Measurements from ENCODE around the gene CCBE1. TPM values are rescaled to one million over a fixed set of nuclear protein-coding genes. Genes with fewer than 3 reads are reported as not detected.
"Not testable (repeated sequence)": the region's sequence is repeated elsewhere in the genome, so short reads cannot be mapped to it uniquely, and the experiment has no call there.

Gene CCBE1
- total and polyA plus RNA-seq, 2 donors = 0.33 to 0.62 TPM

DNA sequence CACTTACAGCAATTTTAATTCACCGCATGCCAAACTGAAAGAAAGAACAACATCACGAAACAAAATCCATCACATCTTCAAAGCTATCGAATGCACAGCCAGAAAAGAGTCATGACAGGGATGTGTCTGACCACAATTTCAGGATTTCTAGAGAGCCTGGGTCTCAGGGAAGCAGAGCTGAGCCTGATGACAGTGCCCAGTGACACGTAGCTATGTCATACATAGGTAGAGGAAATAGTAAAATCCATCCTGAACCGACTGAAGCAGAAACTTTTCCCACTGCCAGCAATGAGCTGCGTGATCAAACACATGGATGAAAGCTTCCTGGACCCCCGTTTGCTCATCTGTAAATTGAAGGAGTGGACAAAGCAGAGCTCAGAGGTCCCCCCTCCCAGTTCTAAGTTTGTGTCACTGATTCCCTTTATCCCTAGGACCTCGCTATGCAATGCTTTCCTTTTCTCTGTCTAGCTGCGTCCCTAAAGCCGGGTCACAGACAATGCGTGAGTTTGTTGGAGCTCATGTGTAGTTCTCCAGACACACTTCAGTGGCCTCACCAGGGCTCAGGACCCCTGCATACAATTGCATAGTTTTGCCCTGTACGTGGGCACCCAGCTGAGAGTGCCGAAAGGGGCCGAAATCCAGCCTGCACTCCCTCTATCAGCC is 37.6 kb downstream of the CCBE1 start:
- Histone ChIP-seq H3K27ac (ENCODE audit: low read depth in 1 of 2, low read length in 1 of 2) (no peak overlapping the region), H3K4me3 (ENCODE audit: low read length in 2 of 2) (no peak overlapping the region), H3K4me1 (ENCODE audit: control insufficient read depth in 2 of 2, insufficient read depth in 2 of 2, low read length in 2 of 2) (no peaks in the 10 kb centered on the region), H3K9me3 (ENCODE audit: control insufficient read depth in 2 of 2, insufficient read depth in 1 of 2, low read length in 1 of 2) (no peaks in the 10 kb centered on the region), H3K36me3 (ENCODE audit: control insufficient read depth in 2 of 2, insufficient read depth in 2 of 2, low read length in 1 of 2) (no peaks in the 10 kb centered on the region), H3K27me3 (ENCODE audit: control insufficient read depth in 2 of 2, insufficient read depth in 1 of 2, low read length in 1 of 2) (peaks cover 0 to 5% of the 10 kb centered on the region in 2 donors)
- DNase-seq (ENCODE audit: low read depth in 6 of 9, low spot score in 9 of 9) = no peak
- WGBS = 87% methylated on average over 14 of the region's 14 CpGs

DNA sequence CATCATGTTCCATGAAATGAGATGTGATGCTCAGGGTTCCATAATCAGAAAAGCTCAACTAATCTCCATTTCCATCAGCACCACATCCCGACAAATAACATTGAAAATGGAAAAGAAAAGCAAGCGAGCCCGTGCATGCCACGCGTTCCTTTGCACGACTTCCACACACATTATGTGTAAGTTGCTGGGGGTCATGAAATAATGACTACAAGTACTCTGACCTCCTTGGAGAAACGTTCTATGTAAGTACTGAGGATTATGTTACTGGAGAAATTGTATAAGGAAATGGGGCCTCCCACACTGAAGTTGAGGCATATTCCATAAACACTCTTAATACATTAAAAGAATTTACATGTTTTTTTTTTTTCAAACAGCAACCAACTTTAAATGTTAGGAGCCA is 38.3 kb downstream of the CCBE1 start:
- Histone ChIP-seq H3K27ac (ENCODE audit: low read depth in 1 of 2, low read length in 1 of 2) (no peak overlapping the region), H3K4me1 (ENCODE audit: control insufficient read depth in 2 of 2, insufficient read depth in 2 of 2, low read length in 2 of 2) (no peaks in the 10 kb centered on the region), H3K9me3 (ENCODE audit: control insufficient read depth in 2 of 2, insufficient read depth in 1 of 2, low read length in 1 of 2) (no peaks in the 10 kb centered on the region), H3K27me3 (ENCODE audit: control insufficient read depth in 2 of 2, insufficient read depth in 1 of 2, low read length in 1 of 2) (peaks cover 0 to 5% of the 10 kb centered on the region in 2 donors), H3K36me3 (ENCODE audit: control insufficient read depth in 2 of 2, insufficient read depth in 2 of 2, low read length in 1 of 2) (no peaks in the 10 kb centered on the region), H3K4me3 (ENCODE audit: low read length in 2 of 2) (no peak overlapping the region)
- no peak for DNase-seq (ENCODE audit: low read depth in 6 of 9, low spot score in 9 of 9)
- 92% methylated on average over 7 of the region's 7 CpGs for WGBS

DNA sequence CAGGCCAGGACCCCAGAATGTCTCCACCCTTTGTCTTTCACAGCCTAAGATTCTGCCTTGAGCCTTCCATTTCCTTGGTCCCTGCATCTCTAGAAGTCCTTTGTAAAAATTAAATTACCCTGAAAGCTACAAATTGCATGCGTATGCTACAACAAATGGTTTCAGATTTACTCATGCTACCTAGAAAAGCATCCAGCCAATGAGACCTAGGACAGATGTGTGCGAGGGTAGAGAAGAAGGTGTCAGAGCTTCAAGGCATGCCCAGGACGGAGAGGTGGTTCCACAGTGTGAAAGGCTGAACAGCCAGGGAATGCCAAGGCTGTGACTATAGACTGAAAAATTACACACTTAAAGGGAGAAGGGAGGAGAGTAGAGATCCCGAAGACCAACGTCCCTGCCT is 40.2 kb downstream of the CCBE1 start:
- Histone ChIP-seq H3K27me3 (ENCODE audit: control insufficient read depth in 2 of 2, insufficient read depth in 1 of 2, low read length in 1 of 2) (peaks cover 0 to 5% of the 10 kb centered on the region in 2 donors), H3K27ac (ENCODE audit: low read depth in 1 of 2, low read length in 1 of 2) (no peak overlapping the region), H3K9me3 (ENCODE audit: control insufficient read depth in 2 of 2, insufficient read depth in 1 of 2, low read length in 1 of 2) (no peaks in the 10 kb centered on the region), H3K4me3 (ENCODE audit: low read length in 2 of 2) (no peak overlapping the region), H3K36me3 (ENCODE audit: control insufficient read depth in 2 of 2, insufficient read depth in 2 of 2, low read length in 1 of 2) (no peaks in the 10 kb centered on the region), H3K4me1 (ENCODE audit: control insufficient read depth in 2 of 2, insufficient read depth in 2 of 2, low read length in 2 of 2) (no peaks in the 10 kb centered on the region)
- no peak for DNase-seq (ENCODE audit: low read depth in 6 of 9, low spot score in 9 of 9)
- 96% methylated on average over 5 of the region's 5 CpGs for WGBS

DNA sequence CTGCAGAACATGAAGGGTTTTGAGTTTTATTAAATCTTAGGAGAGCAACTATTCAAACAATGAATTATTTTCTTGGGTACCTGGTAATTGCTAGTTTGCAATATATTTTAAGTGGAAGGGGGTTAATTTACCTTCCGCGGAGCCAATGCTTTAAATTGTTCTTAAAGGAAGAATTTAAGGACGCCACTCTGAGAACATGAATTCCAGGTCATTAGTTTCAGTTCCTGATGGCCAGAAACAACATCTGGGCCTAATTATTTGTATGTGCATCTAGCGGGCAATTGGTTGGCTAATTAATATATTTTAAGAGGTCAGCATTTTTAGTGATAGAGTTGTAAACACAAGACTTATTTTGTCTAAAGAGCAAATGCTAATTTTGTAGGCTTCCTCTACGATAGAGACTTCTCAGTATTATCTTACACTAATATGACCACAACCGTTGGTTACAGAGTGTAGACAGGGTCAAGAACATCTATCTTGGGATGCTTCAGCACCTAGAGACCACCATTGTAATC is 40.8 kb downstream of the CCBE1 start:
- H3K27me3 ChIP-seq (ENCODE audit: control insufficient read depth in 2 of 2, insufficient read depth in 1 of 2, low read length in 1 of 2) = peaks cover 0 to 5% of the 10 kb centered on the region in 2 donors
- H3K36me3 ChIP-seq (ENCODE audit: control insufficient read depth in 2 of 2, insufficient read depth in 2 of 2, low read length in 1 of 2) = no peaks in the 10 kb centered on the region
- H3K27ac ChIP-seq (ENCODE audit: low read depth in 1 of 2, low read length in 1 of 2) = no peak overlapping the region
- H3K4me3 ChIP-seq (ENCODE audit: low read length in 2 of 2) = no peak overlapping the region
- H3K9me3 ChIP-seq (ENCODE audit: control insufficient read depth in 2 of 2, insufficient read depth in 1 of 2, low read length in 1 of 2) = no peaks in the 10 kb centered on the region
- no peaks in the 10 kb centered on the region for H3K4me1 ChIP-seq (ENCODE audit: control insufficient read depth in 2 of 2, insufficient read depth in 2 of 2, low read length in 2 of 2)
- no peak for DNase-seq (ENCODE audit: low read depth in 6 of 9, low spot score in 9 of 9)
- 96% methylated on average over 6 of the region's 6 CpGs for WGBS

DNA sequence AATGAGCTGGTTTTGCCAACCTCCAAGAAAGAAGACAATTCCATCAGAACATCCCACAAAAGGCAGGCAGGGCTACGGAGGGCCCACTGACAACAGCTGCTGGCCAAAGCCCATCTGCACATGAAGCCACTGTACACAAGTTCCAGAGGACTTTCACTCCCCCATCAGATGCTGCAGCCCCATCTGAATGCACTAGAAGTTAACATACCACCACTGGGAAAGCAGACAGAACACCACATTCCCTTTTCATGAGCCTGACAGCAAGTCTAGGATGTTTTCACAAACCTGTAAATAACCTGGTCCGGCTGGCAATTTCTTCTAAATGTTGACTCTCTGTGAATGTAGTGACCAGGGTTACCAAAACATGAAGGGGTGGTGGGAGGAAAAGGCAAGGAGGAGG is 41.5 kb downstream of the CCBE1 start:
- Histone ChIP-seq H3K27ac (ENCODE audit: low read depth in 1 of 2, low read length in 1 of 2) (no peak overlapping the region), H3K36me3 (ENCODE audit: control insufficient read depth in 2 of 2, insufficient read depth in 2 of 2, low read length in 1 of 2) (no peaks in the 10 kb centered on the region), H3K4me3 (ENCODE audit: low read length in 2 of 2) (no peak overlapping the region), H3K27me3 (ENCODE audit: control insufficient read depth in 2 of 2, insufficient read depth in 1 of 2, low read length in 1 of 2) (peaks cover 0 to 5% of the 10 kb centered on the region in 2 donors), H3K9me3 (ENCODE audit: control insufficient read depth in 2 of 2, insufficient read depth in 1 of 2, low read length in 1 of 2) (no peaks in the 10 kb centered on the region), H3K4me1 (ENCODE audit: control insufficient read depth in 2 of 2, insufficient read depth in 2 of 2, low read length in 2 of 2) (no peaks in the 10 kb centered on the region)
- DNase-seq (ENCODE audit: low read depth in 6 of 9, low spot score in 9 of 9) = no peak
- WGBS = 88% methylated on average over 2 of the region's 2 CpGs

DNA sequence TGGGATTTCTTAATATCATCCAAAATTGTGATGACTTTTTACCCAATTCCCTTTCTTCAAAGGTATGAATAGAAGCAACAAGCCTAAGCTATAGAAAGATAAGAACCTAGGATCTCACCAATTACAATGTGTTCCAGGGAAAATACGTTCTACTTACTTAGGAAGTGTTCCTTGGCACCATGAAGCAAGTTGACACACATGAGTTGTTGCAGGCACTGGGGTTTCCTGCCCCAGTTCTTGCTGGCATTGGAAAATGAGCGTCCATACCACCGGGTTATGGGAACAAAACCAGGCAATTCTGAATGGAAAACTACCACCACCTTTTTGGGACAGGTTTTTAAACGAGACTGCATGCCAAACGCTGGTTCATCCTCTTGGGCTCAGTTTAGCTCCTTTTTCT is 46.2 kb downstream of the CCBE1 start:
- no peaks in the 10 kb centered on the region for H3K9me3 ChIP-seq (ENCODE audit: control insufficient read depth in 2 of 2, insufficient read depth in 1 of 2, low read length in 1 of 2)
- no peaks in the 10 kb centered on the region for H3K36me3 ChIP-seq (ENCODE audit: control insufficient read depth in 2 of 2, insufficient read depth in 2 of 2, low read length in 1 of 2)
- H3K4me1 ChIP-seq (ENCODE audit: control insufficient read depth in 2 of 2, insufficient read depth in 2 of 2, low read length in 2 of 2) = no peaks in the 10 kb centered on the region
- no peak overlapping the region for H3K4me3 ChIP-seq (ENCODE audit: low read length in 2 of 2)
- DNase-seq (ENCODE audit: low read depth in 6 of 9, low spot score in 9 of 9) = no peak
- H3K27ac ChIP-seq (ENCODE audit: low read depth in 1 of 2, low read length in 1 of 2) = no peak overlapping the region
- H3K27me3 ChIP-seq (ENCODE audit: control insufficient read depth in 2 of 2, insufficient read depth in 1 of 2, low read length in 1 of 2) = peaks cover 0 to 2% of the 10 kb centered on the region in 2 donors
- WGBS = 89% methylated on average over 5 of the region's 5 CpGs

DNA sequence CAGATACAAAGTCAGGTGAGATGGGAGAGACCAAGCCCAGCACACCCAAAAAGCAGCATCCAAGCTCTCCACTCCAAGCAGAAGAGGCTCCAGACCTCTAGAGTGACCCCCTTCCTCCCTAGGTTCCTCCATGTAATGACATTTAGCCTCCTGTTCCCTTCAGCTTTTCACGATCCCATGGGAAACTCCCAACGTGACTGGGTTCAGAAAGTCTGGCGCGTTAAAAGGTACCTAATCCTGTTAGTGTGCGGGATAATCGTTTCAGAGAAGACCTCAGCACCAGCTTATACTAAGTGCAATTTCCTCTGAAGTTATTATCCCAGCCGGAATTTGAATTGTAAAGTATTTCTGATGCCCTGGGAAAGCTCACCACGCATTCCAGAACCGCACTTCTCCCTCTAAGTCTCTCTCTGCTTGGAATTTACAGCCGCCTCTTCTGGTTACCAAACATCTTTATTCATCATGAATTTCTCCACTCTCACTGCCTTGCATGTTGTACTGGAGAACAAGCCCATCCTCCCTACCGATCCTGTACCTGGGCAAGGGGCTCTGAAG is 46.9 kb downstream of the CCBE1 start:
- no peaks in the 10 kb centered on the region for H3K36me3 ChIP-seq (ENCODE audit: control insufficient read depth in 2 of 2, insufficient read depth in 2 of 2, low read length in 1 of 2)
- no peak overlapping the region for H3K27ac ChIP-seq (ENCODE audit: low read depth in 1 of 2, low read length in 1 of 2)
- H3K9me3 ChIP-seq (ENCODE audit: control insufficient read depth in 2 of 2, insufficient read depth in 1 of 2, low read length in 1 of 2) = no peaks in the 10 kb centered on the region
- H3K4me3 ChIP-seq (ENCODE audit: low read length in 2 of 2) = no peak overlapping the region
- H3K27me3 ChIP-seq (ENCODE audit: control insufficient read depth in 2 of 2, insufficient read depth in 1 of 2, low read length in 1 of 2) = peaks cover 0 to 2% of the 10 kb centered on the region in 2 donors
- 90% methylated on average over 11 of the region's 11 CpGs for WGBS
- H3K4me1 ChIP-seq (ENCODE audit: control insufficient read depth in 2 of 2, insufficient read depth in 2 of 2, low read length in 2 of 2) = no peaks in the 10 kb centered on the region
- DNase-seq (ENCODE audit: low read depth in 6 of 9, low spot score in 9 of 9) = no peak

DNA sequence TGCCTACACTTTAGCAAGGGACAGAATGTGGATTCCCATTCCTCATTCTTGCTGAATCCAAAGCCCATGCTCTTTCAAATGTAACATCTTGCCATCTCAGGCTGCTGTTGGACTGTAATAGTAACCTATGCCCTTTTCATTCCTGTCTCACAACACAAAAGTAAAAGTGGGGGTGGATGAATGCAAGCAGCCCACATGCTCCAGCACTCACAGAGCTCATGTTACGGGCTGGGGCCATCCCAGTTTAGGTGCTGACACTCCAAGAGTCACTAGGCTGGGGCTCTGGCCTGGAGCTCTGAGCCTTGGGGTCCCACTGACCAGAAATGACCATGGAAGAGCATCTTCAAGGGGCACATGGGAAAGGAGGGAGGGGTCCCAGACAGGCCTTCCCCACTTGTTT is 47.6 kb downstream of the CCBE1 start:
- H3K27ac ChIP-seq (ENCODE audit: low read depth in 1 of 2, low read length in 1 of 2) = no peak overlapping the region
- H3K9me3 ChIP-seq (ENCODE audit: control insufficient read depth in 2 of 2, insufficient read depth in 1 of 2, low read length in 1 of 2) = no peaks in the 10 kb centered on the region
- H3K36me3 ChIP-seq (ENCODE audit: control insufficient read depth in 2 of 2, insufficient read depth in 2 of 2, low read length in 1 of 2) = no peaks in the 10 kb centered on the region
- 93% methylated on average over 1 of the region's 1 CpG for WGBS
- H3K4me1 ChIP-seq (ENCODE audit: control insufficient read depth in 2 of 2, insufficient read depth in 2 of 2, low read length in 2 of 2) = no peaks in the 10 kb centered on the region
- H3K27me3 ChIP-seq (ENCODE audit: control insufficient read depth in 2 of 2, insufficient read depth in 1 of 2, low read length in 1 of 2) = peaks cover 0 to 2% of the 10 kb centered on the region in 2 donors
- DNase-seq (ENCODE audit: low read depth in 6 of 9, low spot score in 9 of 9) = no peak
- H3K4me3 ChIP-seq (ENCODE audit: low read length in 2 of 2) = no peak overlapping the region

DNA sequence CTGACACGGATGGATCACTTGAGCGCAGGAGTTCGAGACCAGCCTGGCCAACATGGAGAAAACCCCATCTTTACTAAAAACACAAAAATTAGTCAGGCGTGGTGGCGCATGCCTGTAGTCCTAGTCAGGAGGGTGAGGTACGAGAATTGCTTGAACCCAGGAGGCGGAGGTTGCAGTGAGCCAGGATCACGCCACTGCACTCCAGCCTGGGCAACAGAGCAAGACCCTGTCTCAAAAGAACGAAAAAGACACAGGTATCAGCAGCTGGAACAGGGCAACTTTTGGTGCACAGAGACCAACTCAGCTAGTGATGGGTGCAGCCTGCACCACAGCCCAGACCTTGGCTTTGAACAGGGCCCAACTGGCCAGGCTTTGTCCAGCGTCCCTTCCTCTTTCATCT is 48.8 kb downstream of the CCBE1 start:
- H3K27me3 ChIP-seq (ENCODE audit: control insufficient read depth in 2 of 2, insufficient read depth in 1 of 2, low read length in 1 of 2); DNase-seq (ENCODE audit: low read depth in 6 of 9, low spot score in 9 of 9); H3K27ac ChIP-seq (ENCODE audit: low read depth in 1 of 2, low read length in 1 of 2); H3K9me3 ChIP-seq (ENCODE audit: control insufficient read depth in 2 of 2, insufficient read depth in 1 of 2, low read length in 1 of 2); H3K4me1 ChIP-seq (ENCODE audit: control insufficient read depth in 2 of 2, insufficient read depth in 2 of 2, low read length in 2 of 2); H3K4me3 ChIP-seq (ENCODE audit: low read length in 2 of 2); H3K36me3 ChIP-seq (ENCODE audit: control insufficient read depth in 2 of 2, insufficient read depth in 2 of 2, low read length in 1 of 2): not testable (repeated sequence)
- 96% methylated on average over 10 of the region's 10 CpGs for WGBS
